ENCODE results near the gene PAX9. TPM values are rescaled to one million over a fixed set of nuclear protein-coding genes. Genes with fewer than 3 reads are reported as not detected.

Gene PAX9
- total and polyA plus RNA-seq, 2 of the 13 experiments (the other 11 are each of a cell fraction or from before 2014, with no cell fraction given), result 0.03 TPM; not detected in 1

- peak; percentile 12; the same call in 1 of the 2 replicates for TF ChIP-seq ZNF605 (CRISPR knock-in tag; IDR thresholded peaks at IDR 0.05)
Observed at GRCh38 chr14:36655571-36655962, 6.1 kb upstream of the PAX9 start (continued).

- POLR2A ChIA-PET, result no interaction called here
- FAIRE-seq (peak; percentile 56), DNase-seq (ENCODE audit: low spot score) (peak; percentile 52), ATAC-seq (peak; percentile 52)
- H3K4me2 ChIP-seq (ENCODE audit: low read depth, low read length), result peak overlapping the region; percentile 23
- H4K20me1 ChIP-seq (ENCODE audit: insufficient read depth, low read length), result peaks cover 2% of the 10 kb centered on the region; the same call in 1 of the 2 replicates
- H3K79me2 ChIP-seq (ENCODE audit: insufficient read depth, low read length), result no peaks in the 10 kb centered on the region
- in situ Hi-C loops (cut with HindIII; ENCODE audit: extremely low pct_ligation_motif_present, low pct_unique_long_range_greater_than_20kb) (no loop called here), intact Hi-C loops (cut with micrococcal nuclease; ENCODE audit: unreplicated experiment) (loop anchor here (1.0 to 2.0 kb wide), 2 partner anchors 51 to 104 kb away; no protein-coding TSS in a partner anchor)
- WGBS (ENCODE audit: low lambda C conversion rate), result 30% methylated on average over 48 of the region's 48 CpGs
- peaks cover 23% of the 10 kb centered on the region for H3K4me1 ChIP-seq (ENCODE audit: insufficient read depth, low read length)
- H3K9me3 ChIP-seq (ENCODE audit: low read length), result no peaks in the 10 kb centered on the region
- CTCF ChIA-PET (ENCODE audit: low intra/inter-chr PET ratio, low total read pairs), result no interaction called here
- no peak overlapping the region for H3K27ac ChIP-seq (ENCODE audit: extremely low read length, insufficient read depth, low read length)
- peaks cover 46 to 74% of the 10 kb centered on the region in 2 experiments for H3K27me3 ChIP-seq (ENCODE audit: control insufficient read depth in 1 of 2, insufficient read depth in 2 of 2, low read length in 2 of 2)
- no peak overlapping the region for H3K9ac ChIP-seq (ENCODE audit: insufficient read depth, low read depth, low read length)
- H3K4me3 ChIP-seq (replicated peaks in 1 of 3; ENCODE audit: insufficient read depth in 1 of 3, low read depth in 2 of 3, low read length in 3 of 3), result peak overlapping the region in 1 of 3 experiments; percentile 32; a peak in 1 of 6 replicates
- no peak overlapping the region for H2AFZ ChIP-seq (ENCODE audit: low read length)
- no peaks in the 10 kb centered on the region for H3K36me3 ChIP-seq (replicated peaks in 1 of 2; ENCODE audit: control insufficient read depth in 1 of 2, insufficient read depth in 2 of 2, low read length in 2 of 2)
- no TSS peak for BruUV-seq (replicated peaks)
- TF ChIP-seq SP140L (CRISPR knock-in tag; IDR thresholded peaks at IDR 0.05; ENCODE audit: borderline replicate concordance), result no peak
- no peak for TF ChIP-seq ZNF138 (CRISPR knock-in tag; IDR thresholded peaks at IDR 0.05; ENCODE audit: low read depth)
- TF ChIP-seq ZSCAN29 (CRISPR knock-in tag; conservative IDR thresholded peaks at IDR 0.05), result no peak
- 0 out of 2 replicates have a peak, but pooled peaks have one; percentile 27 for TF ChIP-seq HIVEP1 (CRISPR knock-in tag; IDR thresholded peaks at IDR 0.05)
- peak; percentile 30; the same call in 1 of the 2 replicates for TF ChIP-seq PHF21A (CRISPR knock-in tag; IDR thresholded peaks at IDR 0.05)
- peak; percentile 57; the same call in 1 of the 2 replicates for TF ChIP-seq GABPB1 (CRISPR knock-in tag; IDR thresholded peaks at IDR 0.05)
- TF ChIP-seq ZNF83 (CRISPR knock-in tag; IDR thresholded peaks at IDR 0.05; ENCODE audit: borderline replicate concordance), result peak; percentile 68; the same call in 1 of the 2 replicates
- 0 out of 2 replicates have a peak, but pooled peaks have one; percentile 15 for TF ChIP-seq THAP9 (CRISPR knock-in tag; IDR thresholded peaks at IDR 0.05; ENCODE audit: borderline replicate concordance)
- no peak for TF ChIP-seq ZNF562 (CRISPR knock-in tag; IDR thresholded peaks at IDR 0.05; ENCODE audit: borderline replicate concordance)
- no peak for TF ChIP-seq IRF2 (CRISPR knock-in tag; IDR thresholded peaks at IDR 0.05)
- TF ChIP-seq ZNF570 (CRISPR knock-in tag; IDR thresholded peaks at IDR 0.05; ENCODE audit: borderline replicate concordance), result no peak
- no peak for TF ChIP-seq ZNF230 (CRISPR knock-in tag; IDR thresholded peaks at IDR 0.05)
- no peak for TF ChIP-seq E2F1 (CRISPR knock-in tag; IDR thresholded peaks at IDR 0.05)
- 0 out of 2 replicates have a peak, but pooled peaks have one; percentile 15 for TF ChIP-seq ZMYM3 (CRISPR knock-in tag; IDR thresholded peaks at IDR 0.05)
- TF ChIP-seq ZUFSP (CRISPR knock-in tag; IDR thresholded peaks at IDR 0.05; ENCODE audit: borderline replicate concordance), result 0 out of 2 replicates have a peak, but pooled peaks have one; percentile 3
- TF ChIP-seq DNMT1 (CRISPR knock-in tag; IDR thresholded peaks at IDR 0.05), result peak; percentile 87
Observed at GRCh38 chr14:36655963-36656686, 5.5 kb upstream of the PAX9 start.

Data from HepG2 (cell line).